HEK293T (cell line): Measurements from ENCODE around the gene FBXL2.
"Not testable (repeated sequence)": the region's sequence is repeated elsewhere in the genome, so short reads cannot be mapped to it uniquely, and the experiment has no call there.

Experiments used
- CTCF ChIA-PET: fragments of 350-600 bp; formaldehyde crosslinking; extraction: SDS; loops from one replicate; lab custom pipeline; 2021; ENCODE audit warnings: antibody characterized with exemption, inconsistent platforms; lab: Yijun Ruan, JAX
- POLR2A ChIA-PET: fragments of 350-600 bp; formaldehyde crosslinking; extraction: SDS; loops from one replicate; lab custom pipeline; 2020; ENCODE audit warnings: antibody characterized with exemption, inconsistent platforms; lab: Yijun Ruan, JAX
- DNase-seq: peaks from one replicate; pipeline ENCODE4 v3.0.0; 2012; ENCODE audit warnings: mixed read lengths; ENCODE audit errors: extremely low spot score
- ARNT ChIP-seq: fragments of 450-650 bp; IDR thresholded peaks from 2 replicates; pipeline ENCODE4 v1.6.1; 2017; ENCODE audit warnings: mild to moderate bottlenecking
- BHLHE40 ChIP-seq: fragments of 450-650 bp; IDR thresholded peaks from 2 replicates; pipeline ENCODE4 v1.6.1; 2016; ENCODE audit warnings: mild to moderate bottlenecking, moderate library complexity, borderline replicate concordance
- CTBP1 ChIP-seq: fragments of 450-650 bp; IDR thresholded peaks from 2 replicates; pipeline ENCODE4 v1.6.1; 2016; ENCODE audit warnings: borderline replicate concordance
- ELF4 ChIP-seq: fragments of 450-650 bp; IDR thresholded peaks from 2 replicates; pipeline ENCODE4 v1.6.1; 2017; ENCODE audit warnings: antibody characterized with exemption
- FOXA1 ChIP-seq: fragments of 450-650 bp; IDR thresholded peaks from 2 replicates; pipeline ENCODE4 v1.6.1; 2016; ENCODE audit warnings: mild to moderate bottlenecking
- FOXK2 ChIP-seq: fragments of 450-650 bp; IDR thresholded peaks from 2 replicates; pipeline ENCODE4 v1.6.1; 2016; ENCODE audit warnings: mild to moderate bottlenecking
- FOXM1 ChIP-seq: fragments of 450-650 bp; IDR thresholded peaks from 2 replicates; pipeline ENCODE4 v1.6.1; 2017; ENCODE audit warnings: mild to moderate bottlenecking, borderline replicate concordance
- HDGF ChIP-seq: fragments of 450-650 bp; IDR thresholded peaks from 2 replicates; pipeline ENCODE4 v1.6.1; 2017; ENCODE audit warnings: antibody characterized with exemption, borderline replicate concordance
- L3MBTL2 ChIP-seq: fragments of 450-650 bp; conservative IDR thresholded peaks from 2 replicates; pipeline ENCODE4 v1.6.1; 2016; ENCODE audit warnings: mild to moderate bottlenecking
- LEF1 ChIP-seq: fragments of 450-650 bp; IDR thresholded peaks from 2 replicates; pipeline ENCODE4 v1.6.1; 2017; ENCODE audit warnings: mild to moderate bottlenecking, borderline replicate concordance
- NFRKB ChIP-seq: fragments of 450-650 bp; IDR thresholded peaks from 2 replicates; pipeline ENCODE4 v1.6.1; 2016; ENCODE audit warnings: mild to moderate bottlenecking, moderate library complexity
- SP1 ChIP-seq: fragments of 450-650 bp; IDR thresholded peaks from 2 replicates; pipeline ENCODE4 v1.6.1; 2017
- SUZ12 ChIP-seq: fragments of 450-650 bp; IDR thresholded peaks from 2 replicates; pipeline ENCODE4 v1.6.1; 2016; ENCODE audit warnings: mild to moderate bottlenecking
- TARDBP ChIP-seq: fragments of 450-650 bp; IDR thresholded peaks from 2 replicates; pipeline ENCODE4 v1.6.1; 2016
- ZNF384 ChIP-seq: fragments of 450-650 bp; IDR thresholded peaks from 2 replicates; pipeline ENCODE4 v1.6.1; 2016
- TF ChIP-seq, protein P1 (sequence below): fragments of 450-650 bp; IDR thresholded peaks from 2 replicates; pipeline ENCODE4 v1.6.1; 2016

The FBXL2 gene

DNA sequence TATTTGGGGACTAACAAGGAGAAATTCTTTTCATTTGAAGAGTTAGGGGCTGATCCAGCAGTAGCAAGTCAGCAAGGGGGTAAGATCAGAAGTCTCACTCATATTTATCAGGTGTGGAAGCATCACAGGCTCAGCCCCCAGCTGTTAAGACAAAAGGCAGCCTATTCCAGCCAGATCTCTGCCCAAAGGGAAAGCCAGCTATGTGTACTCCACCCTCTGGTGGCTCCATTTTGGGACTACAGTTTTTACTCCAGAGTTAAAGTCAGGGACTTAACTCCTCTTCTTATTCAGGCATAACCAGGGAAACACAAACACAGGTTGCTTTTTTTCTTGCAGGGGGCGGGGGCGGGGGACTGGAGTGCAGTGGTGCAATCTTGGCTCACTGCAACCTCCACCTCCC, 143.7 kb downstream of the FBXL2 start:
- CTCF ChIA-PET: no interaction called here
- TF ChIP-seq ARNT: no peak
- no peak for TF ChIP-seq FOXM1
- TF ChIP-seq FOXA1: no peak
- no peak for TF ChIP-seq TARDBP
- POLR2A ChIA-PET: no interaction called here
- DNase-seq: no peak

DNA sequence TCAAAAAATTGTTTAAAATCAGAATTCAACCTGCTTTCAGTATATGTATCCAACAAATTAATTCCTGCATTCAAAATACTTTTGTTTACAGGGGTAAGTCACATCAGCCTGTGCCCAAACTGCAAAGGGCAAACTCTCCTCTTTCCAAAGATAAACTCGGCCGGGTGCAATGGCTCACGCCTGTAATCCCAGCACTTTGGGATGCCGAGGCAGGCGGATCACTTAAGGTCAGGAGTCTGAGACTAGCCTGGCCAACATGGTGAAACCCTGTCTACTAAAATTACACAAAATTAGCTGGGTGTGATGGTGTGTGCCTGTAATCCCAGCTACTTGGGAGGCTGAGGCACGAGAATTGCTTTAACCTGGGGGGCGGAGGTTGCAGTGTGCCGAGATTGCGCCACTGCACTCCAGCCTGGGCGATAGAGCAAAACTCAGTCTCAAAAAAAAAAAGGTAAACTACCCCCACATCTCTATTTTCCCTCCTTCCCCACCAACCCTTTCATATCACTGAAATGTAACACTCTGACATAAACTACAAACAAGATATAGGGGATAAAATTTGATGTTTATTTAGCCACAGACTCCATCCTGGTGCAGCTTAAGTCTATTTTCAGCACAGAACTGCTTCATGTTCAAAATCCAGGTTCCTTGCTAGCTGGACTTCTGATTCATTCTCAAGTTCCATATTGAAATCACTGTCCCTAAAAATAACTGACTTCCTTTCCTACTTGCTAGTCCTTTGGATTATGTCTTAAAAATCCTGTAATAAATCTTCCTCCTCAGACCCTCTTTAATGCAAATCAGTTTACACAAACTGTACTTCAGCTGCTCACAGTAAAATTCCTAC, 147.6 kb downstream of the FBXL2 start:
- DNase-seq: no peak
- TF ChIP-seq ZNF384 (no peak), ARNT (no peak), NFRKB (no peak)
- POLR2A ChIA-PET: interaction anchor here (0.6 to 5.8 kb wide), 2 partner anchors 16 to 116 kb away, joined by 3 to 54 read pairs; partner anchors contain the start of gene UBP1
- CTCF ChIA-PET: no interaction called here

DNA sequence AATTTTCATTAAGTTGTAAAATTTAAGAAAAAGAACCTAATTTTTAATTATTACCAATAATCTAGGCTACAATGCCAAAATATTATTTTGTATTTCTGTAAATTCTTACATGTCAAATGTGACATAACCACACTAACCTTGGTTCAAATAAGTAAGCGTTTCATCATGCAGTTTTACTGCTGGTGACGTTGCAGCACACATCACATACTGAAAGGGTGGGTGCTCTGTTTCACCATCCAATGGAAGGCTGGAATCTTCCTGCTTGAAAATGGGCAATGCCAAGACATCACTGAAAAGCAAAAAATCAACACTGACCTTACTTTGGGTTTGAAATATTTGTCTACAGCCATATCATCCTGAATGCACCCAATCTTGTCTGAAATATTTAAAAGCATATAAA, 148.2 kb downstream of the FBXL2 start:
- no peak for DNase-seq
- TF ChIP-seq, protein P1, sequence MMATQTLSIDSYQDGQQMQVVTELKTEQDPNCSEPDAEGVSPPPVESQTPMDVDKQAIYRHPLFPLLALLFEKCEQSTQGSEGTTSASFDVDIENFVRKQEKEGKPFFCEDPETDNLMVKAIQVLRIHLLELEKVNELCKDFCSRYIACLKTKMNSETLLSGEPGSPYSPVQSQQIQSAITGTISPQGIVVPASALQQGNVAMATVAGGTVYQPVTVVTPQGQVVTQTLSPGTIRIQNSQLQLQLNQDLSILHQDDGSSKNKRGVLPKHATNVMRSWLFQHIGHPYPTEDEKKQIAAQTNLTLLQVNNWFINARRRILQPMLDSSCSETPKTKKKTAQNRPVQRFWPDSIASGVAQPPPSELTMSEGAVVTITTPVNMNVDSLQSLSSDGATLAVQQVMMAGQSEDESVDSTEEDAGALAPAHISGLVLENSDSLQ: no peak
- TF ChIP-seq ARNT (no peak), ZNF384 (no peak), SP1 (no peak), FOXK2 (no peak), TARDBP (no peak), NFRKB (no peak), BHLHE40 (no peak), L3MBTL2 (no peak), ELF4 (no peak), SUZ12 (no peak), FOXM1 (no peak)
- ChIA-PET CTCF (no interaction called here), POLR2A (interaction anchor here (5.8 kb wide), 1 partner anchor 15 kb away, joined by 54 read pairs; the partner anchor contains the start of gene UBP1)

DNA sequence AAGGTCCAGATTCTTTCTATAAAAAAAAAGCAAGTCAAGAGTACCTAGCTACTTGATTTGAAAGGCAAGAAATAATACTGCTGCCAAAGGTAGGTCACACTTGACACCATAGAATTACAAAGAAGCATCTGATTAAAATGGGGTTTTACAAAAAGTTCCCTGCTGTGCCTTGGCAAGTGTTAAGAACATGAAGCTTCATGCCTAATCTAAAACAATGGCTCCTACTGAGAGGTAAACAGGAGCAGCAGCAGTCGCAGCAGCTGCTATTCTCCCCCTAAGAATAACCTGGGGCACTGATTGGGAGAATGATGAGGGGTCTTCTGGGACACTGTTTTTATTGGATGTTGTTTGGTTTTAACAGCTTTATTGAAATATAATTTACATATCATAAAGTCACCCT, 148.8 kb downstream of the FBXL2 start:
- TF ChIP-seq ARNT (no peak), TARDBP (no peak), HDGF (no peak), CTBP1 (no peak), LEF1 (no peak)
- TF ChIP-seq, protein P1: no peak
- no peak for DNase-seq
- ChIA-PET CTCF (no interaction called here), POLR2A (interaction anchor here (5.8 kb wide), 1 partner anchor 14 kb away, joined by 54 read pairs; the partner anchor contains the start of gene UBP1)

DNA sequence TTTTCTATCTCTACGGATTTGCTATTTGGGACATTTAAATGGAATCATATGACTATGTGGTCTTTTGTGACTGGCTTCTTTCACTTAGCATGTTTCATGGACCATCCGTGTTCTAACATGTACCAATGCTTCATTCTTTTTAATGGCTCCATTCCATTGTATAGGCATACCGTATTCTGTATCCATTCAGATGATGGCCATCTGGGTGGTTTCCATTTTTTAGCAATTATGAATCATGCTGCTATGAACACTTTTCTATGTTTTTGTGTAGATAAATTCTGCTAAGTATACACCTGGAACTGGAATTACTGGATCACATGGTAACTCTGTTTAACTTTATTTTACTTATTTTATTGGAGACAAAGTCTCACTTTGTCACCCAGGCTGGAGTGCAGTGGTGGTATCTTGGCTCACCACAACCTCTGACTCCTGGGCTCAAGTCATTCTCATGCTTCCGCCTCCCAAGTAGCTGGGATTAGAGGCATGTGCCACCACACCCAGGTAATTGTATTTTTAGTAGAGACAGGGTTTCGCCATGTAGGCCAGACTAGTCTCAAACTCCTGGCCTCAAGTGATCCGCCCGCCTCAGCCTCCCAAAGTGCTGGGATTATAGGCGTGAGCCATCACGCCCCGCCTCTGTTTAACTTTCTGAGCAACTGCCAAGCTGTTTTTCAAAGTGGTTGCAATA, 149.5 kb downstream of the FBXL2 start:
- CTCF ChIA-PET: no interaction called here
- TF ChIP-seq FOXM1 (no peak), NFRKB (0 out of 2 replicates have a peak, but pooled peaks have one; percentile 26), FOXK2 (no peak), CTBP1 (no peak)
- POLR2A ChIA-PET: interaction anchor here (5.8 kb wide), 1 partner anchor 14 kb away, joined by 54 read pairs; the partner anchor contains the start of gene UBP1
- DNase-seq: no peak

DNA sequence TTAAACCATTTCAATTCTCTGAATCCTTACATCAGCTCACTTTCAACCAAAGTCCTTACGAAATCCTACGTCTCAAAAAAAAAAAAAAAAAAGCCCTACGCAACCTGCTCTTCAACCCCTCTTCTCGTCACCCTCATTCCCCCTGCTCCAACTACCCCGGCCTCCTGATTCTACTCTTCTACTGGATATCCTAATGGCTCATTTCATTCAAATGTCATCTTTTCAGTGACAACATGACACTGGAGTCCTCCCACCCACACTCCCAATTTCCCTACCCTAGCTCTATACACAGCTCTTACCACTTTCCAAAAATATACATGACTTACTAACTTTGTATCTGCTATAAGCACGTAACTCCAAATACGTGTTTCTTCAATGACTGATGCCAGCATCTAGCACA, 151.5 kb downstream of the FBXL2 start:
- no peak for DNase-seq
- CTCF ChIA-PET: no interaction called here
- TF ChIP-seq LEF1 (no peak), SP1 (no peak), L3MBTL2 (no peak), ARNT (no peak), ZNF384 (peak; percentile 46), FOXA1 (no peak), HDGF (no peak)
- TF ChIP-seq, protein P1: no peak
- POLR2A ChIA-PET: interaction anchor here (5.8 kb wide), 1 partner anchor 12 kb away, joined by 54 read pairs; the partner anchor contains the start of gene UBP1

DNA sequence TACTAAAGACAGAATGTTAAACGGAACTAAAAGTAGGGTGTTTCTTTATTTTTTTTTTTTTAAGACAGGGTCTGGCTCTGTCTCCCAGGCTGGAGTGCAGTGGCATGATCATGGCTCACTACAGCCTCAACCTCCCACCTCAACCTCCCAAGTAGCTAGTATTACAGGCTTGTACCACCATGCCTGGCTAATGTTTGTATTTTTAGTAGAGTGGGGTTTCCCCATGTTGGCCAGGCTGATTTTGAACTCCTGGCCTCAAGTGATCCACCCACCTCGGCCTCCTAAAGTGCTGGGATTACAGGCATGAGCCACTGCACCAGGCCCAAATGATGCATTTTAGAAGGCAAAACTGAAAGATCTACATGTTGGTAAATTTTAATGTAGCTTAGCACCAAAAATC, 152.1 kb downstream of the FBXL2 start:
- DNase-seq, CTCF ChIA-PET: not testable (repeated sequence)
- POLR2A ChIA-PET: interaction anchor here (5.8 kb wide), 1 partner anchor 11 kb away, joined by 54 read pairs; the partner anchor contains the start of gene UBP1
